ENCODE results near the gene PTPRN2.
"Not testable (repeated sequence)": the region's sequence is repeated elsewhere in the genome, so short reads cannot be mapped to it uniquely, and the experiment has no call there.

Gene PTPRN2

GRCh38 chr7:157709531-157710251 lies 877.9 kb downstream of the PTPRN2 start:
- Histone ChIP-seq H3K27me3 (ENCODE audit: control insufficient read depth, insufficient read depth, low read length) (no peaks in the 10 kb centered on the region), H3K4me1 (ENCODE audit: control insufficient read depth, insufficient read depth, low read length) (no peaks in the 10 kb centered on the region), H3K4me3 (ENCODE audit: low read length) (no peak overlapping the region), H3K36me3 (ENCODE audit: control insufficient read depth, insufficient read depth, low read length) (no peaks in the 10 kb centered on the region), H3K9me3 (ENCODE audit: control insufficient read depth, low read length) (no peaks in the 10 kb centered on the region), H3K9ac (ENCODE audit: low read length) (no peak overlapping the region)

GRCh38 chr7:157708919-157709295 lies 878.7 kb downstream of the PTPRN2 start:
- H3K4me1 ChIP-seq (ENCODE audit: control insufficient read depth, insufficient read depth, low read length): no peaks in the 10 kb centered on the region
- H3K36me3 ChIP-seq (ENCODE audit: control insufficient read depth, insufficient read depth, low read length): no peaks in the 10 kb centered on the region
- H3K27me3 ChIP-seq (ENCODE audit: control insufficient read depth, insufficient read depth, low read length): no peaks in the 10 kb centered on the region
- no peaks in the 10 kb centered on the region for H3K9me3 ChIP-seq (ENCODE audit: control insufficient read depth, low read length)
- H3K4me3 ChIP-seq (ENCODE audit: low read length): no peak overlapping the region
- H3K9ac ChIP-seq (ENCODE audit: low read length): no peak overlapping the region

- Histone ChIP-seq H3K36me3 (ENCODE audit: control insufficient read depth, insufficient read depth, low read length) (no peaks in the 10 kb centered on the region), H3K9ac (ENCODE audit: low read length) (no peak overlapping the region), H3K9me3 (ENCODE audit: control insufficient read depth, low read length) (no peaks in the 10 kb centered on the region), H3K4me3 (ENCODE audit: low read length) (no peak overlapping the region), H3K27me3 (ENCODE audit: control insufficient read depth, insufficient read depth, low read length) (no peaks in the 10 kb centered on the region), H3K4me1 (ENCODE audit: control insufficient read depth, insufficient read depth, low read length) (no peaks in the 10 kb centered on the region)
These were observed 879.4 kb downstream of the PTPRN2 start for GRCh38 chr7:157707983-157708918.

- Histone ChIP-seq H3K36me3 (ENCODE audit: control insufficient read depth, insufficient read depth, low read length) (no peaks in the 10 kb centered on the region), H3K4me3 (ENCODE audit: low read length) (no peak overlapping the region), H3K27me3 (ENCODE audit: control insufficient read depth, insufficient read depth, low read length) (no peaks in the 10 kb centered on the region), H3K4me1 (ENCODE audit: control insufficient read depth, insufficient read depth, low read length) (no peaks in the 10 kb centered on the region), H3K9ac (ENCODE audit: low read length) (no peak overlapping the region), H3K9me3 (ENCODE audit: control insufficient read depth, low read length) (no peaks in the 10 kb centered on the region)
These were observed 883.3 kb downstream of the PTPRN2 start for GRCh38 chr7:157704365-157704764.

- Histone ChIP-seq H3K36me3 (ENCODE audit: control insufficient read depth, insufficient read depth, low read length) (no peaks in the 10 kb centered on the region), H3K4me3 (ENCODE audit: low read length) (no peak overlapping the region), H3K9me3 (ENCODE audit: control insufficient read depth, low read length) (no peaks in the 10 kb centered on the region), H3K9ac (ENCODE audit: low read length) (no peak overlapping the region), H3K4me1 (ENCODE audit: control insufficient read depth, insufficient read depth, low read length) (no peaks in the 10 kb centered on the region), H3K27me3 (ENCODE audit: control insufficient read depth, insufficient read depth, low read length) (no peaks in the 10 kb centered on the region)
These were observed 884.0 kb downstream of the PTPRN2 start for GRCh38 chr7:157703534-157704195.

GRCh38 chr7:157703131-157703530 lies 884.5 kb downstream of the PTPRN2 start:
- no peaks in the 10 kb centered on the region for H3K9me3 ChIP-seq (ENCODE audit: control insufficient read depth, low read length)
- H3K36me3 ChIP-seq (ENCODE audit: control insufficient read depth, insufficient read depth, low read length): no peaks in the 10 kb centered on the region
- H3K4me3 ChIP-seq (ENCODE audit: low read length): no peak overlapping the region
- H3K27me3 ChIP-seq (ENCODE audit: control insufficient read depth, insufficient read depth, low read length): no peaks in the 10 kb centered on the region
- no peaks in the 10 kb centered on the region for H3K4me1 ChIP-seq (ENCODE audit: control insufficient read depth, insufficient read depth, low read length)
- H3K9ac ChIP-seq (ENCODE audit: low read length): no peak overlapping the region

- Histone ChIP-seq H3K4me1 (ENCODE audit: control insufficient read depth, insufficient read depth, low read length) (no peaks in the 10 kb centered on the region), H3K9me3 (ENCODE audit: control insufficient read depth, low read length) (no peaks in the 10 kb centered on the region), H3K9ac (ENCODE audit: low read length) (no peak overlapping the region), H3K4me3 (ENCODE audit: low read length) (no peak overlapping the region), H3K36me3 (ENCODE audit: control insufficient read depth, insufficient read depth, low read length) (no peaks in the 10 kb centered on the region), H3K27me3 (ENCODE audit: control insufficient read depth, insufficient read depth, low read length) (no peaks in the 10 kb centered on the region)
These were observed 885.2 kb downstream of the PTPRN2 start for GRCh38 chr7:157702311-157703023.

- H3K27me3 ChIP-seq (ENCODE audit: control insufficient read depth, insufficient read depth, low read length); H3K36me3 ChIP-seq (ENCODE audit: control insufficient read depth, insufficient read depth, low read length); H3K4me1 ChIP-seq (ENCODE audit: control insufficient read depth, insufficient read depth, low read length); H3K9me3 ChIP-seq (ENCODE audit: control insufficient read depth, low read length); H3K9ac ChIP-seq (ENCODE audit: low read length); H3K4me3 ChIP-seq (ENCODE audit: low read length): not testable (repeated sequence)
These were observed 886.0 kb downstream of the PTPRN2 start for GRCh38 chr7:157701395-157702180.

GRCh38 chr7:157700231-157701005 lies 887.2 kb downstream of the PTPRN2 start:
- no peak overlapping the region for H3K4me3 ChIP-seq (ENCODE audit: low read length)
- H3K4me1 ChIP-seq (ENCODE audit: control insufficient read depth, insufficient read depth, low read length): no peaks in the 10 kb centered on the region
- H3K36me3 ChIP-seq (ENCODE audit: control insufficient read depth, insufficient read depth, low read length): no peaks in the 10 kb centered on the region
- no peak overlapping the region for H3K9ac ChIP-seq (ENCODE audit: low read length)
- H3K9me3 ChIP-seq (ENCODE audit: control insufficient read depth, low read length): no peaks in the 10 kb centered on the region
- no peaks in the 10 kb centered on the region for H3K27me3 ChIP-seq (ENCODE audit: control insufficient read depth, insufficient read depth, low read length)

- no peak overlapping the region for H3K4me3 ChIP-seq (ENCODE audit: low read length)
- no peaks in the 10 kb centered on the region for H3K4me1 ChIP-seq (ENCODE audit: control insufficient read depth, insufficient read depth, low read length)
- H3K9ac ChIP-seq (ENCODE audit: low read length): no peak overlapping the region
- no peaks in the 10 kb centered on the region for H3K9me3 ChIP-seq (ENCODE audit: control insufficient read depth, low read length)
- H3K27me3 ChIP-seq (ENCODE audit: control insufficient read depth, insufficient read depth, low read length): peaks cover under 1% of the 10 kb centered on the region
- H3K36me3 ChIP-seq (ENCODE audit: control insufficient read depth, insufficient read depth, low read length): no peaks in the 10 kb centered on the region
These were observed 888.1 kb downstream of the PTPRN2 start for GRCh38 chr7:157699357-157700013.

Data from mucosa of stomach (tissue), 1 donor.